ENCODE measurements around the gene OXER1. TPM values are rescaled to one million over a fixed set of nuclear protein-coding genes. Genes with fewer than 3 reads are reported as not detected.
A peak's percentile ranks its signal among the peaks of the same experiment; 100 is the strongest.

The OXER1 gene
- total and polyA plus RNA-seq, 2 of the 13 experiments (the other 11 are each of a cell fraction or from before 2014, with no cell fraction given) = 8.0 to 9.0 TPM

DNA sequence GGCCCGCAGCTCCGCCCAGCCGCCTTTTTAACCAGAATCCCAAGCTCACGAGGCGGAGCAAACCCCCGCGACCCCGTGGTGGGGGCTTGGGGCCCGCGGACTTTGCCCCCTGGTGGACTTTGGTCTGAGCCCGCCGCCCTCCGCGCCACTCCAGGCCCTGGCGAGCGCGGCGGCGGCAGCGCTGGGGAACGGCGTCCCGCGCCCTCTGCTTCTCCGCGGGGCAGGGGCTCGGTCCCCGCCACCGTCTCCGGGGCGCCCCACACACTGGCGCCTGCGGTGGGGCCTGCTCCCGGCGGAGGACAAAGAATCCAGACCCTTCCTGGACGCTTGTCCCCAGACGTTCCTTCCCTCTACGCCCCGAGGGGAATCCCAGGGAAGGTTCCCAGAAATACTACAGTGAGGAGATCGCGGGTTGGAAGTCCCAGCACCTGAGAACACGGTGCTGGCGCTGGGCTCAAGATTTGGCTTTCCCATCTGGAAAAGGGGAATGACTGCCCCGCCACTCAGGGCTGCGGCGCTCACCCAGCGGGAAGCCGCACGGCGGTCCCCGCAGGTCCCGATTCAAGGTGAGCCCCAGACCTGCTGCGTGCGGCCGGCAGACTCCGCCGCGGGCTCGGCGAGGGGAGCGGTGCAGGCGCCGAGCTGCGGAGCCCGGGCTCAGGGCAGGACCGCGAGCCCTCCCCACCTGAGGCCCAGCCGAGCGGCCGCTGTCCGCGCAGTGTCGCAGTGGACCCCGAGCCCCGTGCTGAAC, 28.8 kb upstream of the OXER1 start, which contains the start of gene HAAO (continued):
- TF ChIP-seq PREB (CRISPR knock-in tag; IDR thresholded peaks at IDR 0.05) = 0 out of 2 replicates have a peak, but pooled peaks have one; percentile 59
- TF ChIP-seq ZNF766 (CRISPR knock-in tag; IDR thresholded peaks at IDR 0.05; ENCODE audit: borderline replicate concordance) = peak; percentile 99
- TF ChIP-seq, protein P1, sequence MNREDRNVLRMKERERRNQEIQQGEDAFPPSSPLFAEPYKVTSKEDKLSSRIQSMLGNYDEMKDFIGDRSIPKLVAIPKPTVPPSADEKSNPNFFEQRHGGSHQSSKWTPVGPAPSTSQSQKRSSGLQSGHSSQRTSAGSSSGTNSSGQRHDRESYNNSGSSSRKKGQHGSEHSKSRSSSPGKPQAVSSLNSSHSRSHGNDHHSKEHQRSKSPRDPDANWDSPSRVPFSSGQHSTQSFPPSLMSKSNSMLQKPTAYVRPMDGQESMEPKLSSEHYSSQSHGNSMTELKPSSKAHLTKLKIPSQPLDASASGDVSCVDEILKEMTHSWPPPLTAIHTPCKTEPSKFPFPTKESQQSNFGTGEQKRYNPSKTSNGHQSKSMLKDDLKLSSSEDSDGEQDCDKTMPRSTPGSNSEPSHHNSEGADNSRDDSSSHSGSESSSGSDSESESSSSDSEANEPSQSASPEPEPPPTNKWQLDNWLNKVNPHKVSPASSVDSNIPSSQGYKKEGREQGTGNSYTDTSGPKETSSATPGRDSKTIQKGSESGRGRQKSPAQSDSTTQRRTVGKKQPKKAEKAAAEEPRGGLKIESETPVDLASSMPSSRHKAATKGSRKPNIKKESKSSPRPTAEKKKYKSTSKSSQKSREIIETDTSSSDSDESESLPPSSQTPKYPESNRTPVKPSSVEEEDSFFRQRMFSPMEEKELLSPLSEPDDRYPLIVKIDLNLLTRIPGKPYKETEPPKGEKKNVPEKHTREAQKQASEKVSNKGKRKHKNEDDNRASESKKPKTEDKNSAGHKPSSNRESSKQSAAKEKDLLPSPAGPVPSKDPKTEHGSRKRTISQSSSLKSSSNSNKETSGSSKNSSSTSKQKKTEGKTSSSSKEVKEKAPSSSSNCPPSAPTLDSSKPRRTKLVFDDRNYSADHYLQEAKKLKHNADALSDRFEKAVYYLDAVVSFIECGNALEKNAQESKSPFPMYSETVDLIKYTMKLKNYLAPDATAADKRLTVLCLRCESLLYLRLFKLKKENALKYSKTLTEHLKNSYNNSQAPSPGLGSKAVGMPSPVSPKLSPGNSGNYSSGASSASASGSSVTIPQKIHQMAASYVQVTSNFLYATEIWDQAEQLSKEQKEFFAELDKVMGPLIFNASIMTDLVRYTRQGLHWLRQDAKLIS (CRISPR knock-in tag; IDR thresholded peaks at IDR 0.05) = peak; percentile 84
- TF ChIP-seq TMF1 (CRISPR knock-in tag; IDR thresholded peaks at IDR 0.05; ENCODE audit: low read depth) = peak; percentile 61; the same call in 1 of the 2 replicates
- peak; percentile 87; the same call in 1 of the 2 replicates for TF ChIP-seq ZNF850 (CRISPR knock-in tag; conservative IDR thresholded peaks at IDR 0.05)
- peak; percentile 87 for TF ChIP-seq SOX5 (CRISPR knock-in tag; IDR thresholded peaks at IDR 0.05; ENCODE audit: borderline replicate concordance)
- peak; percentile 84 for TF ChIP-seq HOMEZ (CRISPR knock-in tag; IDR thresholded peaks at IDR 0.05; ENCODE audit: low read depth)
- no peak; the same call in 1 of the 2 replicates for TF ChIP-seq ZBTB21 (CRISPR knock-in tag; IDR thresholded peaks at IDR 0.05)
- TF ChIP-seq, protein P2, sequence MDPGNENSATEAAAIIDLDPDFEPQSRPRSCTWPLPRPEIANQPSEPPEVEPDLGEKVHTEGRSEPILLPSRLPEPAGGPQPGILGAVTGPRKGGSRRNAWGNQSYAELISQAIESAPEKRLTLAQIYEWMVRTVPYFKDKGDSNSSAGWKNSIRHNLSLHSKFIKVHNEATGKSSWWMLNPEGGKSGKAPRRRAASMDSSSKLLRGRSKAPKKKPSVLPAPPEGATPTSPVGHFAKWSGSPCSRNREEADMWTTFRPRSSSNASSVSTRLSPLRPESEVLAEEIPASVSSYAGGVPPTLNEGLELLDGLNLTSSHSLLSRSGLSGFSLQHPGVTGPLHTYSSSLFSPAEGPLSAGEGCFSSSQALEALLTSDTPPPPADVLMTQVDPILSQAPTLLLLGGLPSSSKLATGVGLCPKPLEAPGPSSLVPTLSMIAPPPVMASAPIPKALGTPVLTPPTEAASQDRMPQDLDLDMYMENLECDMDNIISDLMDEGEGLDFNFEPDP (CRISPR knock-in tag; conservative IDR thresholded peaks at IDR 0.05) = peak; percentile 96
- TF ChIP-seq, protein P3, sequence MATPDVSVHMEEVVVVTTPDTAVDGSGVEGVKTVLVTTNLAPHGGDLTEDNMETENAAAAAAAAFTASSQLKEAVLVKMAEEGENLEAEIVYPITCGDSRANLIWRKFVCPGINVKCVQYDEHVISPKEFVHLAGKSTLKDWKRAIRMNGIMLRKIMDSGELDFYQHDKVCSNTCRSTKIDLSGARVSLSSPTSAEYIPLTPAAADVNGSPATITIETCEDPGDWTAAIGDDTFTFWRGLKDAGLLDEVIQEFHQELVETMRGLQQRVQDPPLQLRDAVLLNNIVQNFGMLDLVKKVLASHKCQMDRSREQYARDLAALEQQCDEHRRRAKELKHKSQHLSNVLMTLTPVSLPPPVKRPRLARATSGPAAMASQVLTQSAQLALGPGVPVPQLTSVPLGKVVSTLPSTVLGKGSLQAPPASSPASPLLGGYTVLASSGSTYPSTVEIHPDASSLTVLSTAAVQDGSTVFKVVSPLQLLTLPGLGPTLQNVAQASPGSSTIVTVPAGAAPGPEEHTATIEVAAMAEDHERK (CRISPR knock-in tag; IDR thresholded peaks at IDR 0.05; ENCODE audit: low read depth) = peak; percentile 53
- TF ChIP-seq CEBPB (IDR thresholded peaks at IDR 0.05; ENCODE audit: borderline replicate concordance, low read depth, low read length) = no peak
- peak; percentile 80; the same call in 1 of the 2 replicates for TF ChIP-seq DDIT3 (CRISPR knock-in tag; IDR thresholded peaks at IDR 0.05)
- peak; percentile 94; the same call in 1 of the 2 replicates for TF ChIP-seq ZNF431 (CRISPR knock-in tag; IDR thresholded peaks at IDR 0.05; ENCODE audit: borderline replicate concordance, low read depth)
- peak; percentile 54; the same call in 1 of the 2 replicates for TF ChIP-seq ZNF253 (CRISPR knock-in tag; IDR thresholded peaks at IDR 0.05; ENCODE audit: borderline replicate concordance)
